GM19035 (cell line): Measurements from ENCODE around the gene HBA2.
"Not testable (repeated sequence)": the region's sequence is repeated elsewhere in the genome, so short reads cannot be mapped to it uniquely, and the experiment has no call there.

ENCODE experiments used
- ATAC-seq: cut with Tn5 transposase; IDR thresholded peaks from one replicate; pipeline ENCODE4 v1.9.1; 2021; ENCODE audit not compliant: unreplicated experiment

The HBA2 gene

DNA sequence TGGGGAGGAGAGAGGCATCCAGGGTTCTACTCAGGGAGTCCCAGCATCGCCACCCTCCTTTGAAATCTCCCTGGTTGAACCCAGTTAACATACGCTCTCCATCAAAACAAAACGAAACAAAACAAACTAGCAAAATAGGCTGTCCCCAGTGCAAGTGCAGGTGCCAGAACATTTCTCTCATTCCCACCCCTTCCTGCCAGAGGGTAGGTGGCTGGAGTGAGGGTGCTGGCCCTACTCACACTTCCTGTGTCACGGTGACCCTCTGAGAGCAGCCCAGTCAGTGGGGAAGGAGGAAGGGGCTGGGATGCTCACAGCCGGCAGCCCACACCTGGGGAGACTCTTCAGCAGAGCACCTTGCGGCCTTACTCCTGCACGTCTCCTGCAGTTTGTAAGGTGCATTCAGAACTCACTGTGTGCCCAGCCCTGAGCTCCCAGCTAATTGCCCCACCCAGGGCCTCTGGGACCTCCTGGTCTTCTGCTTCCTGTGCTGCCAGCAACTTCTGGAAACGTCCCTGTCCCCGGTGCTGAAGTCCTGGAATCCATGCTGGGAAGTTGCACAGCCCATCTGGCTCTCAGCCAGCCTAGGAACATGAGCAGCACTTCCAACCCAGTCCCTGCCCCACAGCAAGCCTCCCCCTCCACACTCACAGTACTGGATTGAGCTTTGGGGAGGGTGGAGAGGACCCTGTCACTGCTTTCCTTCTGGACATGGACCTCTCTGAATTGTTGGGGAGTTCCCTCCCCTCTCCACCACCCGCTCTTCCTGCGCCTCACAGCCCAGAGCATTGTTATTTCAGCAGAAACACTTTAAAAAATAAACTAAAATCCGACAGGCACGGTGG, 1.5 kb downstream of the HBA2 start:
- not testable (repeated sequence) for ATAC-seq

DNA sequence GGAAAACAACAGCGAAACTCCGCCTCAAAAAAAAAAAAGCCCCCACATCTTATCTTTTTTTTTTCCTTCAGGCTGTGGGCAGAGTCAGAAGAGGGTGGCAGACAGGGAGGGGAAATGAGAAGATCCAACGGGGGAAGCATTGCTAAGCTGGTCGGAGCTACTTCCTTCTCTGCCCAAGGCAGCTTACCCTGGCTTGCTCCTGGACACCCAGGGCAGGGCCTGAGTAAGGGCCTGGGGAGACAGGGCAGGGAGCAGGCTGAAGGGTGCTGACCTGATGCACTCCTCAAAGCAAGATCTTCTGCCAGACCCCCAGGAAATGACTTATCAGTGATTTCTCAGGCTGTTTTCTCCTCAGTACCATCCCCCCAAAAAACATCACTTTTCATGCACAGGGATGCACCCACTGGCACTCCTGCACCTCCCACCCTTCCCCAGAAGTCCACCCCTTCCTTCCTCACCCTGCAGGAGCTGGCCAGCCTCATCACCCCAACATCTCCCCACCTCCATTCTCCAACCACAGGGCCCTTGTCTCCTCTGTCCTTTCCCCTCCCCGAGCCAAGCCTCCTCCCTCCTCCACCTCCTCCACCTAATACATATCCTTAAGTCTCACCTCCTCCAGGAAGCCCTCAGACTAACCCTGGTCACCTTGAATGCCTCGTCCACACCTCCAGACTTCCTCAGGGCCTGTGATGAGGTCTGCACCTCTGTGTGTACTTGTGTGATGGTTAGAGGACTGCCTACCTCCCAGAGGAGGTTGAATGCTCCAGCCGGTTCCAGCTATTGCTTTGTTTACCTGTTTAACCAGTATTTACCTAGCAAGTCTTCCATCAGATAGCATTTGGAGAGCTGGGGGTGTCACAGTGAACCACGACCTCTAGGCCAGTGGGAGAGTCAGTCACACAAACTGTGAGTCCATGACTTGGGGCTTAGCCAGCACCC, 2.6 kb downstream of the HBA2 start:
- ATAC-seq = no peak

DNA sequence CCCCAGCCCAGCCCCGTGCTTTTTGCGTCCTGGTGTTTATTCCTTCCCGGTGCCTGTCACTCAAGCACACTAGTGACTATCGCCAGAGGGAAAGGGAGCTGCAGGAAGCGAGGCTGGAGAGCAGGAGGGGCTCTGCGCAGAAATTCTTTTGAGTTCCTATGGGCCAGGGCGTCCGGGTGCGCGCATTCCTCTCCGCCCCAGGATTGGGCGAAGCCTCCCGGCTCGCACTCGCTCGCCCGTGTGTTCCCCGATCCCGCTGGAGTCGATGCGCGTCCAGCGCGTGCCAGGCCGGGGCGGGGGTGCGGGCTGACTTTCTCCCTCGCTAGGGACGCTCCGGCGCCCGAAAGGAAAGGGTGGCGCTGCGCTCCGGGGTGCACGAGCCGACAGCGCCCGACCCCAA, 3.3 kb downstream of the HBA2 start:
- not testable (repeated sequence) for ATAC-seq

DNA sequence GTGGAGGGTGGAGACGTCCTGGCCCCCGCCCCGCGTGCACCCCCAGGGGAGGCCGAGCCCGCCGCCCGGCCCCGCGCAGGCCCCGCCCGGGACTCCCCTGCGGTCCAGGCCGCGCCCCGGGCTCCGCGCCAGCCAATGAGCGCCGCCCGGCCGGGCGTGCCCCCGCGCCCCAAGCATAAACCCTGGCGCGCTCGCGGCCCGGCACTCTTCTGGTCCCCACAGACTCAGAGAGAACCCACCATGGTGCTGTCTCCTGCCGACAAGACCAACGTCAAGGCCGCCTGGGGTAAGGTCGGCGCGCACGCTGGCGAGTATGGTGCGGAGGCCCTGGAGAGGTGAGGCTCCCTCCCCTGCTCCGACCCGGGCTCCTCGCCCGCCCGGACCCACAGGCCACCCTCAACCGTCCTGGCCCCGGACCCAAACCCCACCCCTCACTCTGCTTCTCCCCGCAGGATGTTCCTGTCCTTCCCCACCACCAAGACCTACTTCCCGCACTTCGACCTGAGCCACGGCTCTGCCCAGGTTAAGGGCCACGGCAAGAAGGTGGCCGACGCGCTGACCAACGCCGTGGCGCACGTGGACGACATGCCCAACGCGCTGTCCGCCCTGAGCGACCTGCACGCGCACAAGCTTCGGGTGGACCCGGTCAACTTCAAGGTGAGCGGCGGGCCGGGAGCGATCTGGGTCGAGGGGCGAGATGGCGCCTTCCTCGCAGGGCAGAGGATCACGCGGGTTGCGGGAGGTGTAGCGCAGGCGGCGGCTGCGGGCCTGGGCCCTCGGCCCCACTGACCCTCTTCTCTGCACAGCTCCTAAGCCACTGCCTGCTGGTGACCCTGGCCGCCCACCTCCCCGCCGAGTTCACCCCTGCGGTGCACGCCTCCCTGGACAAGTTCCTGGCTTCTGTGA, 4.1 kb downstream of the HBA2 start, which contains the start of gene HBA1:
Gene HBA1, plus strand, starts transcription at position 204 of the 906 bp plus-strand sequence. Its CDS starts 37 bp downstream, at position 241.
- not testable (repeated sequence) for ATAC-seq

DNA sequence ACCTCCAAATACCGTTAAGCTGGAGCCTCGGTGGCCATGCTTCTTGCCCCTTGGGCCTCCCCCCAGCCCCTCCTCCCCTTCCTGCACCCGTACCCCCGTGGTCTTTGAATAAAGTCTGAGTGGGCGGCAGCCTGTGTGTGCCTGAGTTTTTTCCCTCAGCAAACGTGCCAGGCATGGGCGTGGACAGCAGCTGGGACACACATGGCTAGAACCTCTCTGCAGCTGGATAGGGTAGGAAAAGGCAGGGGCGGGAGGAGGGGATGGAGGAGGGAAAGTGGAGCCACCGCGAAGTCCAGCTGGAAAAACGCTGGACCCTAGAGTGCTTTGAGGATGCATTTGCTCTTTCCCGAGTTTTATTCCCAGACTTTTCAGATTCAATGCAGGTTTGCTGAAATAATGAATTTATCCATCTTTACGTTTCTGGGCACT, 4.7 kb downstream of the HBA2 start:
- ATAC-seq = no peak

DNA sequence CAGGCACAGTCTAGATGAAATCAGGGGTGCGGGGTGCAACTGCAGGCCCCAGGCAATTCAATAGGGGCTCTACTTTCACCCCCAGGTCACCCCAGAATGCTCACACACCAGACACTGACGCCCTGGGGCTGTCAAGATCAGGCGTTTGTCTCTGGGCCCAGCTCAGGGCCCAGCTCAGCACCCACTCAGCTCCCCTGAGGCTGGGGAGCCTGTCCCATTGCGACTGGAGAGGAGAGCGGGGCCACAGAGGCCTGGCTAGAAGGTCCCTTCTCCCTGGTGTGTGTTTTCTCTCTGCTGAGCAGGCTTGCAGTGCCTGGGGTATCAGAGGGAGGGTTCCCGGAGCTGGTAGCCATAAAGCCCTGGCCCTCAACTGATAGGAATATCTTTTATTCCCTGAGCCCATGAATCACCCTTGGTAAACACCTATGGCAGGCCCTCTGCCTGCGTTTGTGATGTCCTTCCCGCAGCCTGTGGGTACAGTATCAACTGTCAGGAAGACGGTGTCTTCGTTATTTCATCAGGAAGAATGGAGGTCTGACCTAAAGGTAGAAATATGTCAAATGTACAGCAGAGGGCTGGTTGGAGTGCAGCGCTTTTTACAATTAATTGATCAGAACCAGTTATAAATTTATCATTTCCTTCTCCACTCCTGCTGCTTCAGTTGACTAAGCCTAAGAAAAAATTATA, 5.4 kb downstream of the HBA2 start:
- no peak for ATAC-seq

DNA sequence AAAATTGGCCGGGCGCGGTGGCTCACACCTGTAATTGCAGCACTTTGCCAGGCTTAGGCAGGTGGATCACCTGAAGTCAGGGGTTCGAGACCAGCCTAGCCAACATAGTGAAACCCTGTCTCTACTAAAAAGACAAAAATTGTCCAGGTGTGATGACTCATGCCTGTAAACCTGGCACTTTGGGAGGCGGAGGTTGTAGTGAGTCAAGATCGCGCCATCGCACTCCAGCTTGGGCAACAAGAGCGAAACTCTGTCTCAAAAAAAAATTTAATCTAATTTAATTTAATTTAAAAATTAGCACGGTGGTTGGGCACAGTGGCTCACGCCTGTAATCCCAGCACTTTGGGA, 6.0 kb downstream of the HBA2 start:
- ATAC-seq = no peak

DNA sequence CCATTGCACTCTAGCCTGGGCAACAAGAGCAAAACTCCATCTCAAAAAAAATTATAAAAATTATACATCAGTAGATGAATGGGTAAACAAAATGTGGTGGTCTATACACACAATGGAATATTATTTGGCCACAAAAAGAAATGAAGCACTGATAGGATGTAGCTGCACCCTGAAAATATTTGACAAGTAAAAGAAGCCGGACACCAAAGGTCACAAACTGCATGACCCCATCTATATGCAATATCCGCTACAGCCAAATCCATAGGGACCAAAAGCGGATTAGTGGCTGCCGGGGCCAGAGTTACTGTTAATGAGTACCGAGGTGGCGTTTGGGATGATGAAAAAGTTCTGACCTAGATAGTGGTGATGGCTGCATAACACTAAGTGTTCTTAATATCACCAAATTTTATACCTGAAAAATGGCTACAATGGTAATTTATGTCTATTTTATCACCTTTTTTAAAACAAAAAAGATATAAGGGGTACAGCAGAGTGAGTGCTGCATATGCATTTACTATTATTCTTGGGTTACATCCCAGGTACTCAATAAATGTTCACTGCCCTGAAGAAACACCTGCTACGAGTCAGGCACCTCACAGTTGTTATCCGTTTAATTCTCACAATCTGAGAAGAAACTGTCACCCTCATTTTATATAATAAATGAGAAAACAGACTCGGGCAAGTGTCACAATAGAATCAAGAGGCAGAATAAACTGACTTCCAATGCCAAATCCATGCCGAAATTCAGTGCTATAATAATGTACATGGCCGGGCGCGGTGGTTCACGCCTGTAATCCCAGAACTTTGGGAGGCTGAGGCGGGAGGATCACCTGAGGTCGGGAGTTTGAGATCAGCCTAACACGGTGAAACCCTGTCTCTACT, 6.8 kb downstream of the HBA2 start:
- ATAC-seq = no peak

DNA sequence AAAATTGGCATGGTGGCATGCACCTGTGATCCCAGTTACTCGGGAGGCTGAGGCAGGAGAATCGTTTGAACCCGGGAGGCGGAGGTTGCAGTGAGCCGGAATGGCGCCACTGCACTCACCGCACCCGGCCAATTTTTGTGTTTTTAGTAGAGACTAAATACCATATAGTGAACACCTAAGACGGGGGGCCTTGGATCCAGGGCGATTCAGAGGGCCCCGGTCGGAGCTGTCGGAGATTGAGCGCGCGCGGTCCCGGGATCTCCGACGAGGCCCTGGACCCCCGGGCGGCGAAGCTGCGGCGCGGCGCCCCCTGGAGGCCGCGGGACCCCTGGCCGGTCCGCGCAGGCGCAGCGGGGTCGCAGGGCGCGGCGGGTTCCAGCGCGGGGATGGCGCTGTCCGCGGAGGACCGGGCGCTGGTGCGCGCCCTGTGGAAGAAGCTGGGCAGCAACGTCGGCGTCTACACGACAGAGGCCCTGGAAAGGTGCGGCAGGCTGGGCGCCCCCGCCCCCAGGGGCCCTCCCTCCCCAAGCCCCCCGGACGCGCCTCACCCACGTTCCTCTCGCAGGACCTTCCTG, 7.5 kb downstream of the HBA2 start, which contains the start of gene HBQ1:
Gene HBQ1, plus strand, starts transcription at position 359 of the 575 bp plus-strand sequence. Its CDS starts 28 bp downstream, at position 387.
- ATAC-seq = no peak

DNA sequence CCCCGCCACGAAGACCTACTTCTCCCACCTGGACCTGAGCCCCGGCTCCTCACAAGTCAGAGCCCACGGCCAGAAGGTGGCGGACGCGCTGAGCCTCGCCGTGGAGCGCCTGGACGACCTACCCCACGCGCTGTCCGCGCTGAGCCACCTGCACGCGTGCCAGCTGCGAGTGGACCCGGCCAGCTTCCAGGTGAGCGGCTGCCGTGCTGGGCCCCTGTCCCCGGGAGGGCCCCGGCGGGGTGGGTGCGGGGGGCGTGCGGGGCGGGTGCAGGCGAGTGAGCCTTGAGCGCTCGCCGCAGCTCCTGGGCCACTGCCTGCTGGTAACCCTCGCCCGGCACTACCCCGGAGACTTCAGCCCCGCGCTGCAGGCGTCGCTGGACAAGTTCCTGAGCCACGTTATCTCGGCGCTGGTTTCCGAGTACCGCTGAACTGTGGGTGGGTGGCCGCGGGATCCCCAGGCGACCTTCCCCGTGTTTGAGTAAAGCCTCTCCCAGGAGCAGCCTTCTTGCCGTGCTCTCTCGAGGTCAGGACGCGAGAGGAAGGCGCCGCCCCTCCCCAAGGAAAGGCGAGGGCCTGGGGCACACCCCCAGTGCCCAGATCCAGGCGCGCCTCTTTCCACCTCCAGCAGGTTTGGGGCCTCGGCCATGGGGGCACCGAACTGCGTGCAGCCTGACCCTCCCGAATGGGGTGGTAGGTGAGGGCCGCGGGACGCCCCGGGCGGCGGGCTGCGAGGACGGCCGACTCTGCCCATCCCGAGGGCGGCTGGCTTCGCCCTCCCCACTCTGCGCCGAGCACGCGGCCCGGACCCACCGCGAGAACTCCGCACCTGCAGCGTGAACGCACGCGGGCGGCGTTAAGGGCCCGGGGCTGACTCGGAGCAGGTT, 8.2 kb downstream of the HBA2 start:
- ATAC-seq = no peak

DNA sequence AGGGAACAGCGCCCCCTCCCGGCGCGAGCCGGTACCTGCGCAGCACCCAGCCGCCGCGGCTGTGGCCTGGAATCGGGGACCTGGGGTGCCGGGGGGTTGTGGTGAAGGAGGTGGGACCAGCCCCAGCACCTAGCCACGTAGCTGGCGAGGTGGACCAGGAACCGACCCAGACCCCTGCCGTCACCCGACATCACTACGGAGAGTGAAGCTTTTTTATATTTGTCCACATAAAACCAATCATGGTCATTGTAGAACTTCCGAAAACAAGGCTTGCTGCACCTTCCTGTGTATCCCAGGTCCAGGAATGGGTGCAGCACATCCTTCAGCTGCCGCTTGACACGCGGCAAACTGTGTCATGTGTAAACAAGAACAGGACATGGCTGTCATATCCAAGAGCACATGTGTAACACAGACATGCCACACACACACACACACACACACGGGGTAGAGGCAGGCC, 8.9 kb downstream of the HBA2 start:
- ATAC-seq = no peak

DNA sequence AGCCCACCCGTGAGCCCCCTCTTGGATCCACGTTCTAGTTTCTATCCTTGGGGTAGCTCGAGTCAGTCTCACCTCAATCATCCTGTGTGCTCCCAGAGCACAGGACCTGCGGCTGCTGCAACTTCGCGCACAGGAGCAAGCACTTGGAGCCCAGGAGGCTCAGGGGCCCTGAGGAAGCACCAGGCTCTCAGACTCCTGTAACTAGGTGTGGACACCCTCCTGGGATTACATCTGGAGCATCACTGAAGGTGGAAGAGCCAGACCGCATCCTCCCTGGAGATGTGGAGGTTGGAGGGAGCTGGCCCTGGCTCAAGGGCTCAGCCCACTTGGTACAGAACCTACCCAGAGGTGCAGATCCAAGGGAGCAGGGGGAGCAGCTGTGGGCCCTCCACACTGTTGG, 10.3 kb downstream of the HBA2 start:
- no peak for ATAC-seq

DNA sequence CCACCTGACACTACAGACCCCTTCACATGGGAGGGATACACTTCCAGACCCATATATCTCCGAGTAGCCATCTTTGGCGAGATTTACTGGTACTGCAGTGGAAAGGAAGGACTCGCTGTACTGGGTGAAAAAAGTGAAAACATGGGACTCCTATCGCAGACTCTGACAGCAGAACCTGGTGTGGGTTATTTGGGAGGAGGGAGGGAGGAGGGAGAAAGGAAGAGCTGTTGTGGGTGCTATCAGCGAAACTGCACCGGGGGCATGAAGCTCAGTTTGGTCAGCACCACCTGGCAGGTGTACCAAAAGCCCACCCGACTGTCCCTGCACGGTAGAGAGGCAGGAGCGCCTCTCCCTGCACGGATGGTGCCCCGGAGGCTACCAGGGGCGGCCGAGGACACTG, 12.5 kb downstream of the HBA2 start:
- ATAC-seq = no peak

DNA sequence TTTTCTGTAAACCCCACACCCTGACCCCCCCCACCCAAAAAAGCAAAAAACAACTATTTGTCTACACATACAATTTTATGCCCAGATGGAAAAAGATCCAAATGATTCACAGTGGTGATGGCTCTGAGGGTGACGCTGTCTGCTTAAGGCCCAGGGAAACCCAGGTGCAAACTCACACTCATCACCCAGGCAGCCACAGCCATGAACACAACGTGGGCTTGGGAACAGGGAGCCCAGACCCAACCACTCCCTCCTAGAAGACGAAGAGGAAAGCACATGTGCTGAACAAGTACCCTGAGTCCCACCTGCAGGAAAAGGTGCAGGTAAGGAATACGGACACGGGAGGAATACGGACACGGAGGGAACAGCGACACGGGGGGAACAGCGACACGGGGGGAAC, 13.0 kb downstream of the HBA2 start:
- no peak for ATAC-seq

DNA sequence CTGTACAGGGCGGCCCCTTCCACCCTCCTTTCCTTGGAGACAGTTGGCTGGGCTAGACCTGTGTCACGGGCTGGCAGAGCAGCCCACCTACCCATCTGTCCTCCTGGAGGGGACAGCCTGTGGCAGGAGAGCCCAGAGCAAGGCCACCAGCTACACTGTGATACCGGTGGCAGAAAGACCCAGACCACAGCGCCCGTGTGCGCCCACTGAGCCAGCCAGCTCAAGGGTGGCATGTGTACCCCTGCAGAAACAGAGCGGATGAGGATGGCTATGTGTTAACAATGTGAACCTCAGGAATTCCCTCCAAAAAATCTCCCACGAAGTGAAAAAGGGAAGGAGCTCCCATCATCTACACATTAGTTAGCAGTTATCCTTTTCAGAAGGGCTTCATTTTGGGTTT, 14.7 kb downstream of the HBA2 start:
- ATAC-seq = no peak

DNA sequence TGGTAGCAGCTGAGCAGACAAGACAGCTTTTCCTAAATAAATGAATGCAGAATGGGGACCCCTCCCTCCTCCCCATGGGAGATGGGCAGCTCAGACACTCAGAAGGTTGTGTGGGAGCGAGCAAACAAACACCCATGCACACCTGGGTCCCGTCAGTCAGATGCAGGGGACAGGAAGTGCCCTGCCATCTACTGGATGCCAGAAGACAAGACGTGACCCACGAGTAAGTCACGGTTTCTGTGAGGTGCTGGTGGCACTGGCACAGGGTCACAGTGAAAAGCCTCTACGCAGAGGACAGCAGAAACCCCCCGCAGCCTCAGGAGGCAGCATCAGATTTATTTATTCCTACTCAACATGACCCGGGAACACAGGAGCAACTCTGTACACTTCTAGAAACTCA, 16.0 kb downstream of the HBA2 start:
- ATAC-seq = no peak

DNA sequence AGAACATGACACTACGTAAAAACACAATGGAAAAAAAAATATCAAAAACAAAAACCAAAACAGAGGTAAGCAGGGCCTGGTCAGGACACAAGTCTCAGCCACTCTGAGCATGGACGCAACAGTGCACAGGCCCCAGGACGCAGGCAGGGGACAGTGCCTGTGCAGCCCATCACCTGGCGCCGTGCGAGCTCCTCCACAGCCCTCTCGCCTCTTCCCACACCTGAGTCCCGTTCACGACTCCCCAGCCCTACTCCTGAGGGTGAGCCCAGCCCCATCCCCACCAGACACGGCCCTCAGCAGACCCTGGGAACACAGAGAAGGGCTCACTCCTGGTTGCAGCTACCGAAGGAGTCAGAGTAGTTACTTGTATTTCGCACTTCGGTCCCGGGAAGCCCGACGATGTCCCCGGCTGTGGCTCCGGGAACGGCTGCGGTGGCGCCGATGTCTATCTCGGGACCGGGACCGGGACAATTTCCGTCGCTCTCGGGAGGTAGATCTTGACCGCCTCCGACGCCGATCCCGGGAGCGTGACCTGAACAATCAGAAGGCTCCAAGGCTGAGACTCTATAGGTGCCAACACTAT, 17.0 kb downstream of the HBA2 start:
- no peak for ATAC-seq
